GM12878 (cell line): ENCODE data around the gene C1orf53.
"Not testable (repeated sequence)": the region's sequence is repeated elsewhere in the genome, so short reads cannot be mapped to it uniquely, and the experiment has no call there.

Experiments
- CBFB ChIP-seq: IDR thresholded peaks from 2 replicates; pipeline ENCODE4 v1.6.1; 2016; ENCODE audit warnings: antibody characterized with exemption, low read depth
- EGR1 ChIP-seq, 2 experiments: IDR thresholded peaks; 1 replicate in 1 of 2; 2 replicates in 1 of 2; pipeline ENCODE4 v1.6.1; 2011 to 2012; ENCODE audit warnings: low read depth in 2 of 2, low read length in 2 of 2, borderline replicate concordance in 1 of 2, mild to moderate bottlenecking in 1 of 2, moderate library complexity in 1 of 2
- RELA ChIP-seq: fragments of 450-650 bp; IDR thresholded peaks from 2 replicates; pipeline ENCODE4 v1.8.0; 2014; ENCODE audit warnings: borderline replicate concordance; ENCODE audit not compliant: partially characterized antibody

DNA sequence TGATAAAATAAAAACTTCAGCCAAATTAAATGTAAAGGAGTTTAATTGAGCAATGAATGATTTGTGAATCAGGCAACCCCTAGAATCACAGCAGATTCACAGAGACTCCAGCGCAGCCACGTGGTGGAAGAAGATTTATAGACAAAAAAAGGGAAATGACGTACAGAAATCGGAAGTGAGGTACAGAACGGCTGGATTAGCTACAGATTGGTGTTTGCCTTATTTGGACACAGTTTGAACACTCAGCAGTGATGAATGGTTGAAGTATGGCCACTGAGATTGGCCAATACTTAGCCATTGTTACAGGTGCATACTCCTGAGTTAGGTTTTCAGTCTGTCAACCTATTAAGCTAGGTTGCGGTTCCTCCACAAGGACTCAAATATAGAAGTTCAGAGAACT, 51.0 kb downstream of the C1orf53 start:
- TF ChIP-seq CBFB; RELA; EGR1 (IDR thresholded peaks at IDR 0.05; ENCODE audit: borderline replicate concordance in 1 of 2, low read depth in 2 of 2, low read length in 2 of 2): not testable (repeated sequence)
